ENCODE results near the gene PPP6R3.
"Not testable (repeated sequence)": the region's sequence is repeated elsewhere in the genome, so short reads cannot be mapped to it uniquely, and the experiment has no call there.

PPP6R3 gene

GRCh38 chr11:68460741-68461574, at the start of gene PPP6R3:
TSS of gene PPP6R3 (plus strand) at chr11:68460752. CDS start at chr11:68537665, 76,913 bp downstream.
- no peak for DNase-seq

GRCh38 chr11:68411501-68411991, 49.0 kb upstream of the PPP6R3 start:
- DNase-seq, result peak; percentile 27

GRCh38 chr11:68412593-68413475, 47.7 kb upstream of the PPP6R3 start:
- no peak for DNase-seq

- no peak for DNase-seq
Measured at GRCh38 chr11:68413591-68413999, 47.0 kb upstream of the PPP6R3 start.

- no peak for DNase-seq
Measured at GRCh38 chr11:68414496-68415221, 45.9 kb upstream of the PPP6R3 start.

- DNase-seq, result no peak
Measured at GRCh38 chr11:68416070-68416578, 44.4 kb upstream of the PPP6R3 start.

- DNase-seq, result no peak
Measured at GRCh38 chr11:68418648-68419047, 41.9 kb upstream of the PPP6R3 start.

GRCh38 chr11:68420171-68420570, 40.4 kb upstream of the PPP6R3 start:
- no peak for DNase-seq

GRCh38 chr11:68423481-68423880, 37.1 kb upstream of the PPP6R3 start:
- DNase-seq, result no peak

GRCh38 chr11:68424101-68424632, 36.4 kb upstream of the PPP6R3 start:
- no peak for DNase-seq

GRCh38 chr11:68424981-68425865, 35.3 kb upstream of the PPP6R3 start:
- no peak for DNase-seq

- DNase-seq, result no peak
Measured at GRCh38 chr11:68425866-68426380, 34.6 kb upstream of the PPP6R3 start.

- DNase-seq, result no peak
Measured at GRCh38 chr11:68429661-68430060, 30.9 kb upstream of the PPP6R3 start.

GRCh38 chr11:68430384-68430783, 30.2 kb upstream of the PPP6R3 start:
- DNase-seq, result no peak

- peak; percentile 57 for DNase-seq
Measured at GRCh38 chr11:68430801-68431200, 29.8 kb upstream of the PPP6R3 start.

- DNase-seq, result no peak
Measured at GRCh38 chr11:68431984-68432645, 28.4 kb upstream of the PPP6R3 start.

GRCh38 chr11:68432874-68433273, 27.7 kb upstream of the PPP6R3 start:
- no peak for DNase-seq

- no peak for DNase-seq
Measured at GRCh38 chr11:68433541-68433940, 27.0 kb upstream of the PPP6R3 start.

- not testable (repeated sequence) for DNase-seq
Measured at GRCh38 chr11:68434159-68434558, 26.4 kb upstream of the PPP6R3 start.

- no peak for DNase-seq
Measured at GRCh38 chr11:68436162-68436888, 24.2 kb upstream of the PPP6R3 start.
